ENCODE measurements around the gene TASP1. TPM values are rescaled to one million over a fixed set of nuclear protein-coding genes. Genes with fewer than 3 reads are reported as not detected.
"Not testable (repeated sequence)": the region's sequence is repeated elsewhere in the genome, so short reads cannot be mapped to it uniquely, and the experiment has no call there.

The TASP1 gene
- total RNA-seq, 1 donor from 2014 or later: 9.6 TPM

DNA sequence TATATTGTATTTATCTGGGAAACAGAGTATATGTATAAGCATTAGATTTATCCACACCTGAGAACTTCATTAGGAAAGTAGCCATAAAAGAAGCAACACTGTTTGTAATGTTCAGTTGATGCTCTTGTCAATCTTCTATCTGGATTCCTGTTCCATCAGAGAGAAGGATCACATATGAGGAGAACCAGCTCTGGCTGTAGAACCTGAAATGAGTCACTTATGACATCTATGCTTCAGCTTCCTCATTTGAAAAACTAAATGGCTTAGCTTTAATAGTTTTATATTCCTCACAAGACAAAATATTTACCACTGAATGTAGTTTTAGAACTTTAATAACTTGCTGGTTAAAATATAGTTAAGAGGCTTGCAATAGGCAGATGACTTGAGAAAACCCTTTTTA, 144.7 kb downstream of the TASP1 start:
- intact Hi-C loops (cut with micrococcal nuclease): no loop called here
- no peaks in the 10 kb centered on the region for H3K27me3 Mint-ChIP-seq (ENCODE audit: low read depth)
- no peaks in the 10 kb centered on the region for H3K4me1 Mint-ChIP-seq (ENCODE audit: low read depth)

DNA sequence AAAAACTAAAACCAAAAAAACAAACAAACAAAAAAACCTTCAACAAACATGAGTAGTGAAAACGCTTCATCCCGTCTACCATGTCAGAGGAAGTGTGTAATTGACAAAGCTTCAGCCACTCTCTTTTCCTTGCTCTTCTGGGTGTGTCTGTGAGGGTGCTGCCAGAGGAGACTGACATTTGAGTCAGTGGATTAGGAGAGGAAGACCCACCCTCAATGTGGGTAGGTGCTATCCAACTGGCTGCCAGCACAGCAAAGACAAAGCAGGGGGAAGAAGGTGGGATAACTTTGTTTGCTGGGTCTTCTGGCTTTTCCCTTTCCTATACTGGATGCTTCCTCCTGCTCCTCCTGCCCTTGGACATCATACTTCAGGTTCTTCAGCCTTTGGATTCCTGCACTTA, 145.6 kb downstream of the TASP1 start:
- intact Hi-C loops (cut with micrococcal nuclease): no loop called here
- no peak for DNase-seq (ENCODE audit: low spot score)
- Mint-ChIP-seq H3K9me3 (peaks cover 19% of the 10 kb centered on the region), H3K4me1 (ENCODE audit: low read depth) (no peaks in the 10 kb centered on the region), H3K27me3 (ENCODE audit: low read depth) (no peaks in the 10 kb centered on the region), H3K27ac (no peak overlapping the region), H3K36me3 (ENCODE audit: low read depth) (peaks cover 9% of the 10 kb centered on the region), H3K4me3 (ENCODE audit: low read depth) (no peak overlapping the region)

More for the DNA sequence above, 144.7 kb downstream of the TASP1 start:
- no peak overlapping the region for H3K27ac Mint-ChIP-seq
- peaks cover 15% of the 10 kb centered on the region for H3K36me3 Mint-ChIP-seq (ENCODE audit: low read depth)
- DNase-seq (ENCODE audit: low spot score): no peak
- peaks cover 26% of the 10 kb centered on the region for H3K9me3 Mint-ChIP-seq
- no peak overlapping the region for H3K4me3 Mint-ChIP-seq (ENCODE audit: low read depth)

DNA sequence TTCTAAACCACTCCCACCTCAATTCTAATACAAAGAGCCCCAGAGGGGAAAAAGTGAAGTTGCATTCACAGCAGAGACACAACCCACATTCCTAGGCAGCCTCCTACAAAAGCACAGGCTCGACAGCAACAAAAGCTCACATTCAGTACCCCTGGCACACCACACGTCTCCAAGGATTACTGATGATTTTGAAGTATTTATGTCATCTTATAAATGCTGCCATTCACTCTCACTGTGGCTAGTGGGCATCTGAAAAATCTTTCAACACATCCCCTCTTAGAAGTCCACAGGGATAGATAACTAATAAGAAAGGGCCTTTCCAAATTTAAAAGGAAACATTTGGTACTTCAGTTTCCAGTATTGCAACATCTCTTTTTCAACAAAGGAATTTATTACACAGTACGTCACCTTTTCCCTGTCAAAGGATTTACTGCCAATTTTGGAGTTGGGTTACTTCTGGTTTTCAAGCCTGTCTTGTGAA, 146.7 kb downstream of the TASP1 start:
- Mint-ChIP-seq H3K27ac (no peak overlapping the region), H3K9me3 (peaks cover 8% of the 10 kb centered on the region), H3K4me1 (ENCODE audit: low read depth) (no peaks in the 10 kb centered on the region), H3K4me3 (ENCODE audit: low read depth) (no peak overlapping the region), H3K27me3 (ENCODE audit: low read depth) (no peaks in the 10 kb centered on the region), H3K36me3 (ENCODE audit: low read depth) (peaks cover 7% of the 10 kb centered on the region)
- intact Hi-C loops (cut with micrococcal nuclease): no loop called here
- no peak for DNase-seq (ENCODE audit: low spot score)

DNA sequence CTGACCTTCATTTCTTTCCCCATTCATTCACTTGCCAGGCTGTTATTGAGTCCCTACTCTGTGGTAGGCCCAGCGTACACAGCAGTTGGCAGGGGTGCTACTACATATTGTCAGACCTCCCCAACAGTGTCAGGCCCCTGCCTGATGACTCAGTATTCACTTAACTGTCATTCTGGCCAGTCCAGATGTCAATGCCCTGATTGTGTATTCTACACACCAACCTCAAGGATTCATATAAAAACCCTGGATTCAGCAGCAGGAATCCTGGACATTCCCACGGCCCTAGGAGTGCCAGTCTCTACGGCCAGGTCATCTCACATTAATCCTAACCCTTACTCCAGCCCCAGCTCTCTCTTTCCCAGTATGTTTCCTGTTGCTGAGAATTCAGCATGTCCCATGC, 151.5 kb downstream of the TASP1 start:
- Mint-ChIP-seq H3K9me3 (peaks cover 8% of the 10 kb centered on the region), H3K4me1 (ENCODE audit: low read depth) (peaks cover 5% of the 10 kb centered on the region), H3K27me3 (ENCODE audit: low read depth) (no peaks in the 10 kb centered on the region), H3K36me3 (ENCODE audit: low read depth) (peaks cover 15% of the 10 kb centered on the region), H3K4me3 (ENCODE audit: low read depth) (no peak overlapping the region), H3K27ac (no peak overlapping the region)
- intact Hi-C loops (cut with micrococcal nuclease): no loop called here
- no peak for DNase-seq (ENCODE audit: low spot score)

DNA sequence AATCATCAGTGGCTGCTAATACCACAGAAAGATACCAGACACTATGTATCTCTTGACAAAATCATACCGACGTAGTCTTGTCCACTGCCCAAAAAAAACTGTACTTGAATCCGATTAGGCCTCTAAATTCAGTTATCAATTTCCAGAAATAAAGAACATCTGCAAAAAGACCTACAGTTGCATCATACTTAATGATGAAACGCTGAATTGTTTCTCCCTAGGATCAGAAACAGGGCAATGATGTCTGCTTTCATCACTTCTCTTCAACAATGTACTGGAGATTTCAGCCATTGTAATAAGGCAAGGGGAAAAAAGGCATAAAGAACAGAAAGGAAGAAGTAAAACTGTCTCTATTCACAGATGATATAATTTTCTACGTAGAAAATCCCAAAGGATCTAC, 152.0 kb downstream of the TASP1 start:
- Mint-ChIP-seq H3K27me3 (ENCODE audit: low read depth) (no peaks in the 10 kb centered on the region), H3K27ac (no peak overlapping the region), H3K36me3 (ENCODE audit: low read depth) (peaks cover 20% of the 10 kb centered on the region), H3K9me3 (peaks cover 13% of the 10 kb centered on the region), H3K4me3 (ENCODE audit: low read depth) (no peak overlapping the region), H3K4me1 (ENCODE audit: low read depth) (peaks cover 5% of the 10 kb centered on the region)
- intact Hi-C loops (cut with micrococcal nuclease): no loop called here
- DNase-seq (ENCODE audit: low spot score): no peak

DNA sequence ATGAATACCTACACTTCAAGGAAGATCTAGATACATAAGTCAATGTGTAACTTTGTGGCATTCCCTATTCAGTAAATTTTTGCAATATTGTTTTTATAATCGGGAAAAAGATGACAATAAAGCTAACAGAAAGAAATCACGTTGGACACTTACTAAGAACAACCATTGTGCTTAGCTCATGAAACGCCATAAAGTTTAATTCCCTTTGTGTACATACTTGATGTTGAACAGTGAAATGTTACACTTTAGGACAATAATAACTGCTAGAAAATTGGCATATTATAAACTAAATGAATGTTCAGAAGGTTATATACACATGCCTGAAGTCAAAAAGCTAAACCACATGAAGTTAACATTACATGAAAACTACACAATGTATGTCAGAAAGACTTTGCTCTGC, 153.2 kb downstream of the TASP1 start:
- H3K36me3 Mint-ChIP-seq (ENCODE audit: low read depth): peaks cover 28% of the 10 kb centered on the region
- no peak for DNase-seq (ENCODE audit: low spot score)
- intact Hi-C loops (cut with micrococcal nuclease): no loop called here
- H3K27me3 Mint-ChIP-seq (ENCODE audit: low read depth): no peaks in the 10 kb centered on the region
- H3K27ac Mint-ChIP-seq: no peak overlapping the region
- H3K9me3 Mint-ChIP-seq: peaks cover 20% of the 10 kb centered on the region
- peaks cover 5% of the 10 kb centered on the region for H3K4me1 Mint-ChIP-seq (ENCODE audit: low read depth)
- H3K4me3 Mint-ChIP-seq (ENCODE audit: low read depth): no peak overlapping the region

DNA sequence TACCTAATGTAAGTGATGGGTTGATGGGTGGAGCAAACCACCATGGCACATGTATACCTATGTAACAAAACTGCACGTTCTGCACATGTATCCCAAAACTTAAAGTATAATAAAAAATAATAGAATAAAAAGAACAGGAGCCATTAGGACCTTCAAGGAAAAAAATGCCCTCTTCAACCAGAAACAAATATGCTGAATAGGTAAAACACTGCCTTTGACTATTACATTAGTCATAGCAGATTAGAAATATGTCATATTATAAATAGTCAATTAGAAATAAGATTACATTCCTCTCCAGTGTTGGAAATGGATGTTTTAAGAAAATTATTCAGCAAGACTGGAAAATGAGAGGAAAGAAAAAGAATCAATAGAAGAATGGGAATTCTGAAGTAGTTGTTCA, 153.7 kb downstream of the TASP1 start:
- peaks cover 29% of the 10 kb centered on the region for H3K36me3 Mint-ChIP-seq (ENCODE audit: low read depth)
- intact Hi-C loops (cut with micrococcal nuclease); DNase-seq (ENCODE audit: low spot score); H3K4me3 Mint-ChIP-seq (ENCODE audit: low read depth); H3K27ac Mint-ChIP-seq; H3K27me3 Mint-ChIP-seq (ENCODE audit: low read depth); H3K4me1 Mint-ChIP-seq (ENCODE audit: low read depth): not testable (repeated sequence)
- H3K9me3 Mint-ChIP-seq: peaks cover 20% of the 10 kb centered on the region

DNA sequence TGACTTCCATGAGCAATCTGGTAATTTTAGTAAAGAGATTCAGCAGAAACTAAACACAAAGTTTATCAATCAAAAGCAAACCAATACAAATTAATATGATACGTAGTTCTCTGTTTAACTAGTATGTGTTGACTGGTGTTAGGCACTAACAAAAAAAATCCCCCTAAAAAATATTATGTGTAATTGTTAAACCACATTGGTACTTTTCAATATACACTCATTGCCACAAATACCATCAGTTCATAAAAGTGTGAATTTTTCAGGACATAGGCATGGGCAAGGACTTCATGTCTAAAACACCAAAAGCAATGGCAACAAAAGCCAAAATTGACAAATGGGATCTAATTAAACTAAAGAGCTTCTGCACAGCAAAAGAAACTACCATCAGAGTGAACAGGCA, 155.3 kb downstream of the TASP1 start:
- H3K4me3 Mint-ChIP-seq (ENCODE audit: low read depth); intact Hi-C loops (cut with micrococcal nuclease); DNase-seq (ENCODE audit: low spot score); H3K4me1 Mint-ChIP-seq (ENCODE audit: low read depth); H3K27ac Mint-ChIP-seq; H3K27me3 Mint-ChIP-seq (ENCODE audit: low read depth): not testable (repeated sequence)
- H3K36me3 Mint-ChIP-seq (ENCODE audit: low read depth): peaks cover 35% of the 10 kb centered on the region
- H3K9me3 Mint-ChIP-seq: peaks cover 20% of the 10 kb centered on the region

DNA sequence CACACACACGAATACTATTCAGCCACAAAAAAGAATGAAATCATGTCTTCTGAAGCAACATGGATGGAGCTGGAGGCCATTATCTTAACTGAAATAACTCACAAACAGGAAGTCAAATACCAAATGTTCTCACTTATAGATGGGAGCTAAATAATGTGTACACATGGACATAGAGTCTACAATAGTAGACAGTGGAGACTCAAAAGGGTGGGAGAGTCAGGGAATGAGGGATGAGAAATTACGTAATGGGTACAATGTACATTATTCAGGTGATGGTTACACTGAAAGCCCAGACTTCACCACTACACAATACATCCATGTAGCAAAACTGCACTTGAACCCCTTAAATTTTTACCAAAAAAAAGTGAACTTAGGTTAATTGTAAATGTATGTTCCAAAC, 160.4 kb downstream of the TASP1 start:
- no peak overlapping the region for H3K27ac Mint-ChIP-seq

DNA sequence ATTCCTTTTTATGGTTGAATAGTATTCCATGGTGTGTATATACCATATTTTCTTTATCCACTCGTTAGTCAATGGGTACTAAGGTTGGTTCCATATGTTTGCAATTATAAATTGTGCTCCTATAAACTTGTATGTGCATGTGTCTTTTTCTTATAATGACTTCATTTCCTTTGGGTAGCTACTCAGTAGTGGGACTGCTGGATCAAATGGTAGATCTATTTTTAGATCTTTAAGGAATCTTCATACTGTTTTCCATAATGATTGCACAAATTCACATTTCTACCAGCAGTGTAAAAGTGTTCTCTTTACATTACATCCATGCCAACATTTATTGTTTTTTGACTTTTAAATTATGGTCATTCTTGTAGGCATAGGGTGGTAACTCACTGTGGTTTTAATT, 164.3 kb downstream of the TASP1 start:
- Mint-ChIP-seq H3K4me1 (ENCODE audit: low read depth) (peaks cover 13% of the 10 kb centered on the region), H3K27ac (no peak overlapping the region), H3K36me3 (ENCODE audit: low read depth) (peaks cover 10% of the 10 kb centered on the region), H3K27me3 (ENCODE audit: low read depth) (no peaks in the 10 kb centered on the region), H3K9me3 (peaks cover 28% of the 10 kb centered on the region), H3K4me3 (ENCODE audit: low read depth) (no peak overlapping the region)
- intact Hi-C loops (cut with micrococcal nuclease): no loop called here
- no peak for DNase-seq (ENCODE audit: low spot score)

More for the DNA sequence above, 160.4 kb downstream of the TASP1 start:
- H3K9me3 Mint-ChIP-seq: peaks cover 20% of the 10 kb centered on the region
- H3K4me1 Mint-ChIP-seq (ENCODE audit: low read depth): peaks cover 12% of the 10 kb centered on the region
- intact Hi-C loops (cut with micrococcal nuclease): no loop called here
- H3K4me3 Mint-ChIP-seq (ENCODE audit: low read depth): no peak overlapping the region
- no peaks in the 10 kb centered on the region for H3K27me3 Mint-ChIP-seq (ENCODE audit: low read depth)
- peaks cover 28% of the 10 kb centered on the region for H3K36me3 Mint-ChIP-seq (ENCODE audit: low read depth)
- no peak for DNase-seq (ENCODE audit: low spot score)

DNA sequence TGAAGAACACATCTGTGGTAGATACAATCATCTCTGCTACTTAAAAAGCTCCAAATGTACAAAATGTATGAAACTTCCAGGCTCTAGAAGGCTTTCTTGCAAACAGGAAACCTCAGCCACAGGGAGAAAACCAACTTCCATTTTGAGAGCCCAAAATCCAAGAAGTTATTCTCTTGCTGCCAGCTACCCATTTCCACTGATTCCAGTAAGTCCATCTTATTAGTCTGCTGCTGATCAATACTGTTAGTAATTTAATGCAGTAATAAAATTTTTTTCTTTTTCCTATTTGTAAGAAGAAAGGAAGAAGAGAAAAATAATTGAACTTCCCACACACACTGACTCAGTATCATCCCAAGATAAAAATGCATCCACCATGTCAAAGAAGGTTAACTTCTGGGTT, 169.5 kb downstream of the TASP1 start:
- H3K9me3 Mint-ChIP-seq: peaks cover 28% of the 10 kb centered on the region
- no peak for DNase-seq (ENCODE audit: low spot score)
- intact Hi-C loops (cut with micrococcal nuclease): no loop called here
- H3K27ac Mint-ChIP-seq: no peak overlapping the region
- no peak overlapping the region for H3K4me3 Mint-ChIP-seq (ENCODE audit: low read depth)
- no peaks in the 10 kb centered on the region for H3K27me3 Mint-ChIP-seq (ENCODE audit: low read depth)
- H3K36me3 Mint-ChIP-seq (ENCODE audit: low read depth): peaks cover 10% of the 10 kb centered on the region
- H3K4me1 Mint-ChIP-seq (ENCODE audit: low read depth): peaks cover 3% of the 10 kb centered on the region

DNA sequence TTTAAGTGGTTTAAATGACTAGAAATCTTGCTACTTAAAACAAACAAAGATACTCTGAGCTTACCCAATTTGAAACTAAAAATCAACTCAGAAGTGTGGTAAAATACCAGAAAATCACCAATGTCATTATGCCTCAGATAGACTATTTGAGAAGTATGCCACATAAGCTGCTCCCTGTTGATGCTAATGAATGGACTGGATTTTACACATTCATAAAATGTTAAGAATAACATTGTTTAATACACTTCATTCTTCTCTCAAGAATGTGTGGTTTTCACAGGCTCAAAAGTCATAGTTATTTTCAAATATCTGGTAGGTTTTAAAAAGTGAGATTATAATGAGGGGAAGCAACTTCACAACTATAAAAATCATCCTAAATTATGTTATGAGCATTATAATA, 170.6 kb downstream of the TASP1 start:
- no peak for DNase-seq (ENCODE audit: low spot score)

DNA sequence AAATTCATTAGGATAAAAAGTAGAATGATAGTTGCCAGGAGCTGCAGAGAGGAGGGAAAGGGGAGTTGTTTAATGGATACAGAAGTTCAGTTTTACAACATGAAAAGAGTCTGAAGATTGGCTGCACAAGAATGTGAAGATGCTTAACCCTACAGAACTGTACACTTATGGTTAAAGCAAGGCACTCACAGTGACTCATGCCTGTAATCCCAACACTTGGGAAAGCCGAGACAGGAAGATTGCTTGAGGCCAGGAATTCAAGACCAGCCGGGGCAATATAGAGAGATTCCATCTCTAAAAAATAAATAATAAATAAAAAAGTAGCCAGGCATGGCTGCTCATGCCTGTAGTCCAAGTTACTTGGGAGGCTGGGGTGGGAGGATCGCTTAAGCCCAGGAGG, 174.0 kb downstream of the TASP1 start:
- H3K27me3 Mint-ChIP-seq (ENCODE audit: low read depth): no peaks in the 10 kb centered on the region
- H3K27ac Mint-ChIP-seq: no peak overlapping the region
- H3K4me3 Mint-ChIP-seq (ENCODE audit: low read depth): no peak overlapping the region
- no peaks in the 10 kb centered on the region for H3K36me3 Mint-ChIP-seq (ENCODE audit: low read depth)
- no peaks in the 10 kb centered on the region for H3K9me3 Mint-ChIP-seq
- intact Hi-C loops (cut with micrococcal nuclease): no loop called here
- DNase-seq (ENCODE audit: low spot score): no peak
- H3K4me1 Mint-ChIP-seq (ENCODE audit: low read depth): no peaks in the 10 kb centered on the region

More for the DNA sequence above, 170.6 kb downstream of the TASP1 start:
- intact Hi-C loops (cut with micrococcal nuclease): no loop called here
- Mint-ChIP-seq H3K27ac (no peak overlapping the region), H3K9me3 (peaks cover 23% of the 10 kb centered on the region), H3K4me3 (ENCODE audit: low read depth) (no peak overlapping the region), H3K27me3 (ENCODE audit: low read depth) (no peaks in the 10 kb centered on the region), H3K36me3 (ENCODE audit: low read depth) (peaks cover 10% of the 10 kb centered on the region), H3K4me1 (ENCODE audit: low read depth) (peaks cover 3% of the 10 kb centered on the region)

DNA sequence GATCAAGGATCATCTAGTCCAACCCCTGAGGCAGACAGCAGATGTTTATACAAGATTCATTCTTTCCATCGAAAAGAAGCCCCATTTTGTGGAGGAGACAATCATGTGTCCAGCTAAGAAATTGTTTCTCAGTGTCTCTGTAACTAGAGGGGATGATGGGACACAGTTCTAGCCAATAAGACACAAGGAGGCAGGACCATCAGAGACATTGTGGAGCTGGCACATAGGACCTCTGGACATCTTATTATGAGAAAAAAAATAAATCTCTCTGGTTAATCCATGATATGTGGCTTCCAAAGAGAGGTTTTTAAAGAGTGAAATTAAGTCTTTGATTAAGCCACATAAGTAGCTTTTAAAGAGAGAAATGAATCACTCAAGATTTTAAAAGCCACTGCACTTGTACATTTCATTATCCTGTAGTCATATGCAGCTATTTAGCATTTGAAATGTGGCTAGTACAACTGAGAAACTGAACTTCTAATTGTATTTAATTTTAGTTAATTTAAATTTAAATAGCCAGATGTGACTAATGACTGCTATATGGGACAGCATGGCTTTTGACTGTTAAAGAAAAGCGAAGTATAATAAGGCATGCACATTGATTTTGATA, 176.8 kb downstream of the TASP1 start:
- Mint-ChIP-seq H3K4me1 (ENCODE audit: low read depth) (no peaks in the 10 kb centered on the region), H3K27ac (no peak overlapping the region), H3K36me3 (ENCODE audit: low read depth) (no peaks in the 10 kb centered on the region), H3K4me3 (ENCODE audit: low read depth) (no peak overlapping the region), H3K9me3 (no peaks in the 10 kb centered on the region), H3K27me3 (ENCODE audit: low read depth) (no peaks in the 10 kb centered on the region)
- DNase-seq (ENCODE audit: low spot score): no peak
- intact Hi-C loops (cut with micrococcal nuclease): no loop called here

Measured in activated T-helper 2 cell treated with anti-CD3 and anti-CD28 coated beads, Interferon-gamma antibody, Interleukin-2, Interleukin-4, amounts not matched to agents 10 μg/mL and 5 μg/mL and 100 μg/mL, durations not matched to agents 14 hours and 24 hours and 36 hours (primary cell).